DND-41 (cell line): ENCODE results near the gene ATG14.

Experiments used
- ATAC-seq: fragments of 200-7000 bp; cut with Tn5 transposase; 3 replicates; pipeline ENCODE4 v1.9.1; 2021; ENCODE audit warnings: low read depth; ENCODE audit not compliant: insufficient read depth
- DNase-seq: peaks from one replicate; pipeline ENCODE4 v3.0.0-alpha.2; 2020
- H2AFZ ChIP-seq: 2 replicates; pipeline ENCODE4 v1.6.0; 2012; ENCODE audit warnings: low read depth, low read length
- H3K27ac ChIP-seq: 2 replicates; pipeline ENCODE4 v1.5.1; 2012; ENCODE audit warnings: low read length, inconsistent platforms
- H3K27me3 ChIP-seq: fragments of 200-600 bp; sonication (generic); 2 replicates; pipeline ENCODE4 v1.6.0; 2012; ENCODE audit warnings: low read length, mild to moderate bottlenecking, inconsistent platforms; ENCODE audit not compliant: insufficient read depth, poor library complexity
- H3K36me3 ChIP-seq: 2 replicates; pipeline ENCODE4 v1.5.1; 2012; ENCODE audit warnings: low read length, inconsistent platforms; ENCODE audit not compliant: insufficient read depth
- H3K4me1 ChIP-seq: 2 replicates; pipeline ENCODE4 v1.5.1; 2012; ENCODE audit warnings: mild to moderate bottlenecking, low read length; ENCODE audit not compliant: insufficient read depth
- H3K4me2 ChIP-seq: 2 replicates; pipeline ENCODE4 v1.6.0; 2012; ENCODE audit warnings: mild to moderate bottlenecking, moderate library complexity, low read length, inconsistent platforms; ENCODE audit not compliant: insufficient read depth
- H3K4me3 ChIP-seq, 2 experiments: fragments of 200-600 bp in 1 of 2; shearing (Covaris generic) in 1 of 2; 2 replicates each; pipeline ENCODE4 v1.5.1; 2012 to 2016; ENCODE audit warnings: inconsistent platforms in 2 of 2, low read length in 2 of 2, mild to moderate bottlenecking in 2 of 2, low read depth in 1 of 2, moderate library complexity in 1 of 2
- H3K79me2 ChIP-seq: 2 replicates; pipeline ENCODE4 v1.6.0; 2012; ENCODE audit warnings: low read length, inconsistent platforms; ENCODE audit not compliant: insufficient read depth
- H3K9ac ChIP-seq: 2 replicates; pipeline ENCODE4 v1.6.0; 2012; ENCODE audit warnings: low read depth, mild to moderate bottlenecking, inconsistent platforms, low read length, moderate library complexity
- H3K9me3 ChIP-seq: 2 replicates; pipeline ENCODE4 v1.5.1; 2012; ENCODE audit warnings: low read length, moderate library complexity, mild to moderate bottlenecking, inconsistent platforms; ENCODE audit not compliant: insufficient read depth, severe bottlenecking
- H4K20me1 ChIP-seq: 2 replicates; pipeline ENCODE4 v1.6.0; 2012; ENCODE audit warnings: low read length; ENCODE audit not compliant: insufficient read depth
- CTCF ChIP-seq: IDR thresholded peaks from 2 replicates; pipeline ENCODE4 v1.5.1; 2012; ENCODE audit warnings: borderline replicate concordance, low read length, moderate library complexity, mild to moderate bottlenecking; ENCODE audit not compliant: poor library complexity, severe bottlenecking; ENCODE audit errors: extremely low read depth
- EZH2 ChIP-seq: IDR thresholded peaks from 3 replicates; pipeline ENCODE4 v1.6.1; 2012; ENCODE audit warnings: borderline replicate concordance, low read depth, mild to moderate bottlenecking, moderate library complexity, low read length, inconsistent platforms; ENCODE audit not compliant: severe bottlenecking

Gene ATG14

GRCh38 chr14:55327179-55327578 is 84.5 kb downstream of the ATG14 start:
- Histone ChIP-seq H3K4me1 (no peaks in the 10 kb centered on the region), H3K9me3 (no peaks in the 10 kb centered on the region), H2AFZ (no peak overlapping the region), H3K9ac (no peak overlapping the region), H3K27me3 (no peaks in the 10 kb centered on the region), H3K36me3 (no peaks in the 10 kb centered on the region), H3K4me3 (no peak overlapping the region), H3K4me2 (no peak overlapping the region), H3K79me2 (peaks cover 77% of the 10 kb centered on the region), H3K27ac (no peak overlapping the region), H4K20me1 (peaks cover 29% of the 10 kb centered on the region)
- DNase-seq = no peak
- ATAC-seq = no peak
- TF ChIP-seq EZH2 = no peak
- TF ChIP-seq CTCF = no peak

GRCh38 chr14:55324812-55325211 is 86.8 kb downstream of the ATG14 start:
- Histone ChIP-seq H3K9ac (no peak overlapping the region), H3K27me3 (no peaks in the 10 kb centered on the region), H2AFZ (no peak overlapping the region), H3K4me1 (no peaks in the 10 kb centered on the region), H3K9me3 (no peaks in the 10 kb centered on the region), H3K27ac (no peak overlapping the region), H3K79me2 (peaks cover 77% of the 10 kb centered on the region), H3K4me3 (no peak overlapping the region), H3K4me2 (no peak overlapping the region), H4K20me1 (peaks cover 22% of the 10 kb centered on the region), H3K36me3 (peaks cover 4% of the 10 kb centered on the region; the same call in 1 of the 2 replicates)
- DNase-seq (no peak), ATAC-seq (no peak)
- TF ChIP-seq EZH2 (no peak), CTCF (no peak)

- Histone ChIP-seq H4K20me1 (peaks cover 22% of the 10 kb centered on the region), H3K9ac (no peak overlapping the region), H2AFZ (no peak overlapping the region), H3K4me1 (no peaks in the 10 kb centered on the region), H3K79me2 (peaks cover 70% of the 10 kb centered on the region), H3K4me2 (no peak overlapping the region), H3K27ac (no peak overlapping the region), H3K36me3 (peaks cover 7% of the 10 kb centered on the region; the same call in 1 of the 2 replicates), H3K27me3 (no peaks in the 10 kb centered on the region), H3K9me3 (no peaks in the 10 kb centered on the region), H3K4me3 (no peak overlapping the region)
- DNase-seq (no peak), ATAC-seq (no peak)
- no peak for TF ChIP-seq CTCF
- TF ChIP-seq EZH2 = no peak
Observed at GRCh38 chr14:55323910-55324309, 87.7 kb downstream of the ATG14 start.

- Histone ChIP-seq H3K9me3 (peaks cover 2% of the 10 kb centered on the region), H3K4me1 (no peaks in the 10 kb centered on the region), H2AFZ (no peak overlapping the region), H3K4me3 (no peak overlapping the region), H3K27ac (no peak overlapping the region), H3K4me2 (no peak overlapping the region), H4K20me1 (no peaks in the 10 kb centered on the region), H3K36me3 (peaks cover 33% of the 10 kb centered on the region), H3K27me3 (no peaks in the 10 kb centered on the region), H3K9ac (no peak overlapping the region), H3K79me2 (peaks cover 46% of the 10 kb centered on the region)
- TF ChIP-seq CTCF = no peak
- no peak for TF ChIP-seq EZH2
- ATAC-seq (no peak), DNase-seq (no peak)
Observed at GRCh38 chr14:55318694-55319093, 92.9 kb downstream of the ATG14 start.
